NCI-H526 (cell line): ENCODE data around the gene RHOB.

Experiments
- DNase-seq, 2 experiments: peaks; one replicate each; lab custom pipeline; 2025; lab: John Stamatoyannopoulos, UW

RHOB gene

GRCh38 chr2:20474757-20475566, 28.1 kb downstream of the RHOB start:
- no peak for DNase-seq

- DNase-seq = no peak
Measured at GRCh38 chr2:20475567-20475952, 28.7 kb downstream of the RHOB start.

- DNase-seq = no peak
Measured at GRCh38 chr2:20476481-20476880, 29.6 kb downstream of the RHOB start.

GRCh38 chr2:20476950-20477349, 30.1 kb downstream of the RHOB start:
- no peak for DNase-seq

- DNase-seq = no peak
Measured at GRCh38 chr2:20478961-20479360, 32.1 kb downstream of the RHOB start.

GRCh38 chr2:20479835-20480234, 33.0 kb downstream of the RHOB start:
- DNase-seq = no peak

GRCh38 chr2:20480913-20481312, 34.0 kb downstream of the RHOB start:
- DNase-seq = no peak

GRCh38 chr2:20481798-20482405, 35.0 kb downstream of the RHOB start:
- DNase-seq = no peak

- no peak for DNase-seq
Measured at GRCh38 chr2:20482725-20483124, 35.9 kb downstream of the RHOB start.

- DNase-seq = no peak
Measured at GRCh38 chr2:20483194-20483895, 36.5 kb downstream of the RHOB start.

GRCh38 chr2:20484034-20484617, 37.3 kb downstream of the RHOB start:
- no peak for DNase-seq

- no peak for DNase-seq
Measured at GRCh38 chr2:20484810-20485611, 38.1 kb downstream of the RHOB start.

- no peak for DNase-seq
Measured at GRCh38 chr2:20485612-20486388, 38.9 kb downstream of the RHOB start.

- no peak for DNase-seq
Measured at GRCh38 chr2:20486571-20486970, 39.7 kb downstream of the RHOB start.

GRCh38 chr2:20487030-20487391, 40.1 kb downstream of the RHOB start:
- no peak for DNase-seq

GRCh38 chr2:20487392-20488174, 40.7 kb downstream of the RHOB start:
- DNase-seq = peak; percentile 27 to 43

- no peak for DNase-seq
Measured at GRCh38 chr2:20488201-20488641, 41.3 kb downstream of the RHOB start.

GRCh38 chr2:20488782-20489181, 41.9 kb downstream of the RHOB start:
- no peak for DNase-seq

- DNase-seq = no peak
Measured at GRCh38 chr2:20490300-20491181, 43.7 kb downstream of the RHOB start.
